Measurements from ENCODE around the gene SLC9A4.
"Not testable (repeated sequence)": the region's sequence is repeated elsewhere in the genome, so short reads cannot be mapped to it uniquely, and the experiment has no call there.

The SLC9A4 gene

GRCh38 chr2:102538491-102538890, 65.5 kb downstream of the SLC9A4 start:
- in situ Hi-C loops (cut with MboI; ENCODE audit: low sequenced_read_pairs), result no loop called here

- in situ Hi-C loops (cut with MboI; ENCODE audit: low sequenced_read_pairs), result no loop called here
Observed at GRCh38 chr2:102540882-102541281, 67.9 kb downstream of the SLC9A4 start.

- in situ Hi-C loops (cut with MboI; ENCODE audit: low sequenced_read_pairs), result no loop called here
Observed at GRCh38 chr2:102544182-102544581, 71.2 kb downstream of the SLC9A4 start.

- in situ Hi-C loops (cut with MboI; ENCODE audit: low sequenced_read_pairs), result no loop called here
Observed at GRCh38 chr2:102547462-102547861, 74.4 kb downstream of the SLC9A4 start.

- in situ Hi-C loops (cut with MboI; ENCODE audit: low sequenced_read_pairs), result no loop called here
Observed at GRCh38 chr2:102549027-102549426, 76.0 kb downstream of the SLC9A4 start.

GRCh38 chr2:102550151-102550550, 77.1 kb downstream of the SLC9A4 start:
- in situ Hi-C loops (cut with MboI; ENCODE audit: low sequenced_read_pairs), result no loop called here

GRCh38 chr2:102551329-102552096, 78.5 kb downstream of the SLC9A4 start:
- in situ Hi-C loops (cut with MboI; ENCODE audit: low sequenced_read_pairs), result no loop called here

- in situ Hi-C loops (cut with MboI; ENCODE audit: low sequenced_read_pairs), result no loop called here
Observed at GRCh38 chr2:102553601-102554000, 80.6 kb downstream of the SLC9A4 start.

- in situ Hi-C loops (cut with MboI; ENCODE audit: low sequenced_read_pairs), result no loop called here
Observed at GRCh38 chr2:102558463-102558862, 85.4 kb downstream of the SLC9A4 start.

- in situ Hi-C loops (cut with MboI; ENCODE audit: low sequenced_read_pairs), result not testable (repeated sequence)
Observed at GRCh38 chr2:102562542-102562941, 89.5 kb downstream of the SLC9A4 start.

GRCh38 chr2:102575888-102576287, 102.9 kb downstream of the SLC9A4 start:
- in situ Hi-C loops (cut with MboI; ENCODE audit: low sequenced_read_pairs), result no loop called here

- in situ Hi-C loops (cut with MboI; ENCODE audit: low sequenced_read_pairs), result no loop called here
Observed at GRCh38 chr2:102578376-102578775, 105.3 kb downstream of the SLC9A4 start.

GRCh38 chr2:102581911-102582310, 108.9 kb downstream of the SLC9A4 start:
- in situ Hi-C loops (cut with MboI; ENCODE audit: low sequenced_read_pairs), result no loop called here

GRCh38 chr2:102582845-102583244, 109.8 kb downstream of the SLC9A4 start:
- in situ Hi-C loops (cut with MboI; ENCODE audit: low sequenced_read_pairs), result no loop called here
